Fibroblast of pulmonary artery (primary cell): ENCODE measurements around the gene RABGAP1.

Source experiments
- DNase-seq: peaks from one replicate; pipeline ENCODE4 v3.0.0-alpha.2; 2010; ENCODE audit warnings: low read depth
- H3K4me3 ChIP-seq: replicated peaks from 2 replicates; pipeline ENCODE4 v1.5.1; 2011; ENCODE audit warnings: low read depth, mild to moderate bottlenecking, control low read depth, low read length, moderate library complexity
- TF ChIP-seq, protein P1 (sequence below): IDR thresholded peaks from 2 replicates; pipeline ENCODE4 v1.5.1; 2011; ENCODE audit warnings: mild to moderate bottlenecking, control low read depth, low read length, inconsistent platforms; ENCODE audit errors: missing control alignments

Gene RABGAP1

DNA sequence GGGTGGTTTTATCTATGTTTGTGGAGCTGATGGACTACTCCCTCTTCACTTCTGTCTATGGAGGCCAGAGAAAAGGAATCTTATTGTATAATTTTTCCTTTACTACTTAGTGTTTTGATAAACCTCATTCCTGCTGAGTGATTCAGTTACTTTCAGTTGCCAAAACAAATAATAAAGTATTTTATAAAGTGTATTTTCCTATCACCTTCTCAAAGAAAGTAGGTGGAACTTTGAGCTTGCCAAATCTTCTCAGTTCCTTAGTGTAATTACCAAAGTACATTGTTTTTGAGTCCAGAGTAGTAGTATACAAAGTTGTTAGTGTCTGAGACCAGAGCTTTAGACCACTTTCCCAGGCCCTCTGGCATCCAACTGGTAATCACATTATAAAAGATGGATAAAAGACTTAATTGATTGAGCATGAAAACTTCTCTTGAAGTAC is 13.5 kb downstream of the RABGAP1 start:
- TF ChIP-seq, protein P1, sequence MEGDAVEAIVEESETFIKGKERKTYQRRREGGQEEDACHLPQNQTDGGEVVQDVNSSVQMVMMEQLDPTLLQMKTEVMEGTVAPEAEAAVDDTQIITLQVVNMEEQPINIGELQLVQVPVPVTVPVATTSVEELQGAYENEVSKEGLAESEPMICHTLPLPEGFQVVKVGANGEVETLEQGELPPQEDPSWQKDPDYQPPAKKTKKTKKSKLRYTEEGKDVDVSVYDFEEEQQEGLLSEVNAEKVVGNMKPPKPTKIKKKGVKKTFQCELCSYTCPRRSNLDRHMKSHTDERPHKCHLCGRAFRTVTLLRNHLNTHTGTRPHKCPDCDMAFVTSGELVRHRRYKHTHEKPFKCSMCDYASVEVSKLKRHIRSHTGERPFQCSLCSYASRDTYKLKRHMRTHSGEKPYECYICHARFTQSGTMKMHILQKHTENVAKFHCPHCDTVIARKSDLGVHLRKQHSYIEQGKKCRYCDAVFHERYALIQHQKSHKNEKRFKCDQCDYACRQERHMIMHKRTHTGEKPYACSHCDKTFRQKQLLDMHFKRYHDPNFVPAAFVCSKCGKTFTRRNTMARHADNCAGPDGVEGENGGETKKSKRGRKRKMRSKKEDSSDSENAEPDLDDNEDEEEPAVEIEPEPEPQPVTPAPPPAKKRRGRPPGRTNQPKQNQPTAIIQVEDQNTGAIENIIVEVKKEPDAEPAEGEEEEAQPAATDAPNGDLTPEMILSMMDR = no peak
- peak; percentile 71 for DNase-seq
- no peak overlapping the region for H3K4me3 ChIP-seq

DNA sequence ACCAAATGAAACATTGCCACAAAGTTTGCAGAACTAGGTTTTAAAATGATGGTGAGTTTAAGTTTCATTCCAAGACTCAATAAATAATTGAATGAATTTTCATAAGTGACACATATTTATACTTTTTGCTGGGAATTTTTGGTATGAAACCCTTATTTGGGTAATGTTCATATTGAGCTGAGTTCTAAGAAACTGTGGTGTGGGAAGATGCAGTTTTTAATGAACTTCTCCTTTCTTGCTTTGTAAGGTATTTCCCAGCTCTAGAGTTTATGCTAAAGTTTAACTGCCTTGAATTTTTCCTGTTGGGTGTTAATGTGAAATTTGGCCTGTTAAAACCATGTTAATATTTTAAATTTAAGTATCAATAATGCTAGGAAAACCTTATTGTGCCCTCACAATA is 15.1 kb downstream of the RABGAP1 start:
- H3K4me3 ChIP-seq = no peak overlapping the region
- TF ChIP-seq, protein P1 = no peak
- DNase-seq = no peak

DNA sequence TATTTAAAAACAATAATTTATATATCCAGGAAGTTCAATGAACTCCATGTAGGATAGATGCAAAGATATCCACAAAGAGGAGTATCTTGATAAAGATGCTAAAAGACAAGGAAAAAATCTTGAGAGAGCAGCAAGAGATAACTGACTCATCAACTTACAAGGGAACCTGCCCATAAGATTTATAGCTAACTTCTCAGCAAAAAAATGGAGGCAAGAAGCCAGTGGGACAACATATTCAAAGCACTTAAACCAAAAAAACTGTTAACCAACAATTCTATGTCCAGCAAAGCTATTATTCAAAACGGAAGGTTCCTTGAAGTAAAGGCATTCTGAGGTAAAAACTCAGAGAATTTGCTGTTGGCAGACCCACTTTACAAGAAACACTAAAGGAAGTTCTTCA is 20.3 kb downstream of the RABGAP1 start:
- H3K4me3 ChIP-seq = no peak overlapping the region
- DNase-seq = no peak
- TF ChIP-seq, protein P1 = no peak

DNA sequence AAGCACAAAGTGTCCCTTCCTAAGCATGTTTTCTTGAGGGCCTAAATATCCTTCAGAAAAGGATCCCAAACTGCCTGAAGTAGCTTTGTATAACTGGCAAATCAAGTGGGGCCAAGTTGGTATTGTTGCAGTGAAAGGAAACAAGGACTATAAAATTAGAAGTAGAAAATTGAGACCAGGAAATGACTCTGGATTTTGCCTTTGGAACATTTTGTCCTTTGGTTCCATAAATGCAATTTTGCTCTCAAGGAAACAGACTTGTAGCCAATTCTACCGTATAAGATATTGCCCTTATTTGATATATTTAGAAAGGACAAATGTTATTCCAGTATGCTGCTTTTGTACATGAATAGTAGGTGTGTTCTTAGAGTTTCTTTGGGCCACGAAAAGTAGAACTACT is 34.4 kb downstream of the RABGAP1 start:
- DNase-seq = no peak
- TF ChIP-seq, protein P1 = no peak
- no peak overlapping the region for H3K4me3 ChIP-seq

DNA sequence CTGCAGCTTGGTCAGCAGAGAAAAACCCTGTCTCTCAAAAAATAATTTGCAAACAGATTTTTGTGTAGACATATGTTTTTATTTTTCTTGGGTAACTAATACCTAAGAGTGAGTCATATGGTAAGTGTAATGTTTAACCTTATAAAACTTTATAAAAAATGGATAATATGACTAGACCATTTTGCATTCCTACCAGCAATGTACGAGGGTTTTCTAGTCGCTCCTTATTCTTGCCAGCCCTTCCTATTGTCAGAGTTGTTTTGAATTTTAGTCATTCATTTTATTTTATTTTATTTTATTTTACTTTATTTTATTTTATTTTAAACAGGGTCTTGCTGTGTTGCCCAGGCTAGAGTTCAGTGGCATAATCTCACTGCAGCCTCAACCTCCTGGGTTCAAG is 37.8 kb downstream of the RABGAP1 start:
- TF ChIP-seq, protein P1 = no peak
- DNase-seq = no peak
- no peak overlapping the region for H3K4me3 ChIP-seq

DNA sequence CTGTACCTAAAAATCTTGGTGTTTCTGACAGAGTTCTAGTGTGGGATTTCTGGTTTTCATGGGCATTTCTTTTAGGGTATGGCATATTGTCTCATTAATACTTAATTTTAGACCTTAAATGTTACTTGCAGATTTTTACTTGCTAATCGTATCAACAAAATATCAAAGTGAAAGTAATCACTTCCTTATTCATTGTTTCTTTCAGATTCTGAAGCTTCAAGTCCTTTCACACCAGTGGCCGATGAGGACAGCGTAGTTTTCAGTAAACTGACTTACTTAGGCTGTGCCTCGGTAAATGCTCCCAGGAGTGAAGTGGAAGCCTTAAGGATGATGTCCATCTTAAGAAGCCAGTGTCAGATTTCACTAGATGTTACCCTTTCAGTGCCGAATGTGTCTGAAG is 45.2 kb downstream of the RABGAP1 start:
- DNase-seq = no peak
- no peak overlapping the region for H3K4me3 ChIP-seq
- TF ChIP-seq, protein P1 = no peak

DNA sequence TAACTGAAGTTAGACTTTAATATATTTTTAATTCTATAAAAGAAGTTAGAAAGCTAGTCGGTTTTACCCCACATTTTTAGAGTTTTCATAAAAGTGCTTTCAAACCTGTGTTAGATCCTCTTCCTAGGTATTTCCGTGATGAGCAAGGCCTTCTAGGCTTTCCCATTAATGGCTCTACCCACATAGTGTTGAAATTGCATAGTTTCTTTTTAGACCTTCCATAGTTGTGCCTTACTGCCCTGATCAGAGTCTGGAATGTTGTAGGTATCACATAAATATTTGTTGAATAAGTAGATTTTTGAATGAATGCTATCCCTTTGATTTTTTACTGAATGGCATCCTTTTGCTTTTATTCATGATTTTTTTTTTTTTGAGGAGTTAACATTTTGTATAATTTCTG is 47.3 kb downstream of the RABGAP1 start:
- H3K4me3 ChIP-seq = no peak overlapping the region
- TF ChIP-seq, protein P1 = no peak
- DNase-seq = no peak
